COLO668 (cell line): ENCODE measurements around the gene MYL5.
A peak's percentile ranks its signal among the peaks of the same experiment; 100 is the strongest.
"Not testable (repeated sequence)": the region's sequence is repeated elsewhere in the genome, so short reads cannot be mapped to it uniquely, and the experiment has no call there.

ENCODE experiments used
- DNase-seq: peaks from one replicate; lab custom pipeline; 2025; ENCODE audit not compliant: unreplicated experiment; lab: John Stamatoyannopoulos, UW

The MYL5 gene

GRCh38 chr4:674172-675035 lies at the start of gene MYL5, which contains the start of gene ATP5ME:
TSS of gene MYL5 (plus strand) at chr4:674542. CDS start at chr4:678027, 3,485 bp downstream.
TSS of gene ATP5ME (minus strand) at chr4:674276. CDS start at chr4:674247, 29 bp downstream.
- DNase-seq: peak; percentile 97

- DNase-seq: no peak
These were observed 49.4 kb upstream of the MYL5 start, which contains the start of gene PDE6B for GRCh38 chr4:624705-625590. TSS of gene PDE6B (plus strand) at chr4:625573. CDS start at chr4:625627, 54 bp downstream.

- DNase-seq: no peak
These were observed 48.6 kb upstream of the MYL5 start for GRCh38 chr4:625631-626161.

GRCh38 chr4:626201-627091 lies 47.9 kb upstream of the MYL5 start:
- peak; percentile 48 for DNase-seq

- DNase-seq: no peak
These were observed 46.8 kb upstream of the MYL5 start for GRCh38 chr4:627347-628125.

- no peak for DNase-seq
These were observed 46.0 kb upstream of the MYL5 start for GRCh38 chr4:628311-628741.

GRCh38 chr4:628821-629635 lies 45.3 kb upstream of the MYL5 start:
- DNase-seq: no peak

GRCh38 chr4:629636-629914 lies 44.8 kb upstream of the MYL5 start:
- peak; percentile 78 for DNase-seq

- DNase-seq: peak; percentile 74
These were observed 44.3 kb upstream of the MYL5 start for GRCh38 chr4:629915-630641.

- peak; percentile 58 for DNase-seq
These were observed 43.7 kb upstream of the MYL5 start for GRCh38 chr4:630656-631055.

- DNase-seq: no peak
These were observed 42.0 kb upstream of the MYL5 start for GRCh38 chr4:632196-632790.

GRCh38 chr4:632926-633325 lies 41.4 kb upstream of the MYL5 start:
- peak; percentile 75 for DNase-seq

GRCh38 chr4:633406-633805 lies 40.9 kb upstream of the MYL5 start:
- no peak for DNase-seq

- peak; percentile 29 for DNase-seq
These were observed 40.3 kb upstream of the MYL5 start for GRCh38 chr4:633976-634598.

GRCh38 chr4:634599-634985 lies 39.8 kb upstream of the MYL5 start:
- no peak for DNase-seq

GRCh38 chr4:635066-635835 lies 39.1 kb upstream of the MYL5 start:
- not testable (repeated sequence) for DNase-seq
